Gastrocnemius medialis (tissue), 4 donors: ENCODE measurements around the gene AJAP1. TPM values are rescaled to one million over a fixed set of nuclear protein-coding genes. Genes with fewer than 3 reads are reported as not detected.

Source experiments
- ATAC-seq, 2 donors: fragments of 150-250 bp; one replicate each; pipeline ENCODE4 v1.9.1; 2016
- DNase-seq, 2 donors: peaks; one replicate each; pipeline ENCODE4 v3.0.0-alpha.2; 2019
- H3K27ac ChIP-seq, 4 donors: fragments of 200-600 bp; sonication (generic); 1 replicate in 1 of 4; 2 replicates in 3 of 4; pipeline ENCODE4 v1.5.1; 2016 to 2018; ENCODE audit warnings: mild to moderate bottlenecking in 2 of 4, moderate library complexity in 1 of 4
- H3K27me3 ChIP-seq, 3 donors: fragments of 200-600 bp; sonication (generic) in 2 of 3; 1 replicate in 1 of 3; 2 replicates in 2 of 3; pipeline versions ENCODE4 v1.5.1 to v1.6.0; 2016 to 2019; ENCODE audit warnings: mild to moderate bottlenecking in 1 of 3, moderate library complexity in 1 of 3
- H3K36me3 ChIP-seq, 2 donors: fragments of 200-600 bp; sonication (generic) in 1 of 2; one replicate each; pipeline ENCODE4 v1.5.1; 2017 to 2018
- H3K4me1 ChIP-seq, 2 donors: fragments of 200-600 bp; sonication (generic) in 1 of 2; one replicate each; pipeline ENCODE4 v1.5.1; 2016 to 2017; ENCODE audit warnings: mild to moderate bottlenecking in 2 of 2
- H3K4me3 ChIP-seq, 4 donors: fragments of 200-600 bp; sonication (generic) in 3 of 4; 1 replicate in 1 of 4; 2 replicates in 3 of 4; pipeline ENCODE4 v1.5.1; 2016 to 2019; ENCODE audit warnings: mild to moderate bottlenecking in 2 of 4
- H3K9me3 ChIP-seq, 3 donors: fragments of 200-600 bp; sonication (generic) in 2 of 3; 1 replicate in 1 of 3; 2 replicates in 2 of 3; pipeline ENCODE4 v1.5.1; 2016 to 2019
- POLR2A ChIP-seq, 2 donors: fragments of 450-650 bp; IDR thresholded peaks; one replicate each; pipeline ENCODE4 v1.6.1; 2017; ENCODE audit warnings: antibody characterized with exemption in 2 of 2, mild to moderate bottlenecking in 2 of 2, moderate library complexity in 2 of 2
- in situ Hi-C, 4 donors: fragments of 200-750 bp; cut with MboI; loops; one replicate each; pipeline versions ENCODE4 v1.15.0 to v1.8.0; 2017; ENCODE audit warnings: low sequenced_read_pairs in 4 of 4
- intact Hi-C: fragments of 100-400 bp; cut with DNase I; formaldehyde crosslinking; loops from one replicate; pipeline ENCODE4 v1.15.1; 2023; ENCODE audit warnings: low total_unique reads
- total RNA-seq, 4 donors: library from RNA; depleted of rRNA; stranded (reverse); fragments of >200 nt; gene quantifications; one replicate each; pipeline versions ENCODE4 v1.1.0 to v1.2.3, GENCODE V29; 2016
- TF ChIP-seq, protein P1 (sequence below), 5 experiments: fragments of 450-650 bp in 3 of 5; fragments of 200-600 bp in 2 of 5; sonication (generic) in 2 of 5; IDR thresholded peaks in 4 of 5; conservative IDR thresholded peaks in 1 of 5; 1 replicate in 4 of 5; 2 replicates in 1 of 5; pipeline ENCODE4 v1.5.1; 2016 to 2019; ENCODE audit warnings: antibody characterized with exemption in 5 of 5, mild to moderate bottlenecking in 3 of 5, moderate library complexity in 3 of 5

The AJAP1 gene
- total RNA-seq, 4 donors from 2014 or later = 0.03 to 0.18 (median 0.05) TPM; not detected in 1

DNA sequence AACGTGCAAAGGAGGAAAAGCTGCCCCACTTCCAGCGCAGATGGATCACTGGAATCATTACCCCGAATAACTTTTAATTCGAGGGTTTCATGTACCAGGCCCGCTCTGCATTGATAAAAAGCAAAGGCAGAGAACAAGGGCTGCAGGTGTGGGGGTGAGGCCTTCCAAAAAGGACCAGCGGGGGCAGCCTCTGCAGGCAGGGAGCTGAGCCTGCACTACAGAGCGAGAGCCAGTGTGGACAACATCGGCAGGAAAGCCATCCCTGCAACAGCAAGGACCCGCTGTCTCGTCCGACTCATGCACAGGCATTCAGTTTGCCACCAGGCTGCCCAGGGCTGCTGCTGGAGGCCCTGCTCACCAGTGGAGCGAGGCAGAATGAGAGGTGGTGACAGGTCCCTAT is 27.1 kb upstream of the AJAP1 start:
- in situ Hi-C loops = no loop called here

DNA sequence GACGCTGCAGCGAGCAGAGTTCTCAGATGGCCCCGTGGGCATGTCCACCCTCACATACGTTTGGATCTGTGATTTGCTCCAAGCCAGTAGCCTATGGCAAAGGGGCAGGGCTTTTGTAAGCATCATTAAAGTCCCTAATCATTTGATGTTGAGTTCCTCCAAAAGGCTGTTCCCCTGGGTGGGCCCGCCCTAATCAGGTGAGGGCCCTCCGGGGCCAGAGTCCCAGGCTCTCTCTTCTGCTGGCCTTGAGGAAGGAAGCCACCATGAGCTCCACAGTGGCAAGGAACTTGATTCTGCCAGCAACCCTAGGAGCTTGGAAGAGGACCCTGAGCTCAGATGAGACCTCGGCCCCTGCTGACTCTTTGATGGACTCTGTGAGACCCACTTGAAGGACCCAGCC is 25.4 kb upstream of the AJAP1 start:
- intact Hi-C loops (no loop called here), in situ Hi-C loops (no loop called here)
- H3K36me3 ChIP-seq = no peaks in the 10 kb centered on the region
- TF ChIP-seq, protein P1, sequence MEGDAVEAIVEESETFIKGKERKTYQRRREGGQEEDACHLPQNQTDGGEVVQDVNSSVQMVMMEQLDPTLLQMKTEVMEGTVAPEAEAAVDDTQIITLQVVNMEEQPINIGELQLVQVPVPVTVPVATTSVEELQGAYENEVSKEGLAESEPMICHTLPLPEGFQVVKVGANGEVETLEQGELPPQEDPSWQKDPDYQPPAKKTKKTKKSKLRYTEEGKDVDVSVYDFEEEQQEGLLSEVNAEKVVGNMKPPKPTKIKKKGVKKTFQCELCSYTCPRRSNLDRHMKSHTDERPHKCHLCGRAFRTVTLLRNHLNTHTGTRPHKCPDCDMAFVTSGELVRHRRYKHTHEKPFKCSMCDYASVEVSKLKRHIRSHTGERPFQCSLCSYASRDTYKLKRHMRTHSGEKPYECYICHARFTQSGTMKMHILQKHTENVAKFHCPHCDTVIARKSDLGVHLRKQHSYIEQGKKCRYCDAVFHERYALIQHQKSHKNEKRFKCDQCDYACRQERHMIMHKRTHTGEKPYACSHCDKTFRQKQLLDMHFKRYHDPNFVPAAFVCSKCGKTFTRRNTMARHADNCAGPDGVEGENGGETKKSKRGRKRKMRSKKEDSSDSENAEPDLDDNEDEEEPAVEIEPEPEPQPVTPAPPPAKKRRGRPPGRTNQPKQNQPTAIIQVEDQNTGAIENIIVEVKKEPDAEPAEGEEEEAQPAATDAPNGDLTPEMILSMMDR (IDR thresholded peaks at IDR 0.05 in 4 of 5, conservative IDR thresholded peaks at IDR 0.05 in 1 of 5) = no peak
- no peak for TF ChIP-seq POLR2A (IDR thresholded peaks at IDR 0.05)
- H3K4me1 ChIP-seq = no peaks in the 10 kb centered on the region
- ATAC-seq = no peak
- H3K27me3 ChIP-seq = no peaks in the 10 kb centered on the region
- no peak overlapping the region for H3K4me3 ChIP-seq
- no peak overlapping the region for H3K27ac ChIP-seq
- no peak for DNase-seq
- no peaks in the 10 kb centered on the region for H3K9me3 ChIP-seq

More for the DNA sequence above, 27.1 kb upstream of the AJAP1 start:
- TF ChIP-seq, protein P1 (IDR thresholded peaks at IDR 0.05 in 4 of 5, conservative IDR thresholded peaks at IDR 0.05 in 1 of 5) = no peak
- no peak for TF ChIP-seq POLR2A (IDR thresholded peaks at IDR 0.05)
- Histone ChIP-seq H3K27ac (no peak overlapping the region), H3K9me3 (no peaks in the 10 kb centered on the region), H3K4me3 (no peak overlapping the region), H3K27me3 (no peaks in the 10 kb centered on the region), H3K36me3 (no peaks in the 10 kb centered on the region), H3K4me1 (no peaks in the 10 kb centered on the region)
- ATAC-seq = no peak
- no peak for DNase-seq
- intact Hi-C loops = no loop called here

DNA sequence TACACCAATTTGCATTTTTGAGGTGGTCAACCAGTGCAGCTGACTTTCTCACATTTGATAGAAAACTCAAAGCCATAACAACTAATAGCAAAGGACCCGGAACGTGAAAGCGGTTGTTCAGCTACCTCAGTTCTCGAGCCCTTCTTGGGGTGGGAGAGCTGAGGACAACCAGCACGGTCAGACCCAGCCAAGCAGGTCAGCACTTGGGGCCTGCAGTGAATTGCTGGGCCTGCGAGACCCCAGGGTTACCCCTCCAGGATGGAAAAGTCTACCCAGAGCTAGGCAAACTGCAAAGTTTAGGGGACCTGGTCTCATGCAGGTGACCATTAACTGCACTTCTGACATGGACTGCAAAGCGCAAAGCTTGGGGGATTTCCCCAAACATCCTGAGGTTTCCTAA is 23.8 kb upstream of the AJAP1 start:
- in situ Hi-C loops = no loop called here
- Histone ChIP-seq H3K36me3 (no peaks in the 10 kb centered on the region), H3K27ac (no peak overlapping the region), H3K27me3 (no peaks in the 10 kb centered on the region), H3K9me3 (no peaks in the 10 kb centered on the region), H3K4me1 (no peaks in the 10 kb centered on the region), H3K4me3 (no peak overlapping the region)
- TF ChIP-seq, protein P1 (IDR thresholded peaks at IDR 0.05 in 4 of 5, conservative IDR thresholded peaks at IDR 0.05 in 1 of 5) = no peak
- TF ChIP-seq POLR2A (IDR thresholded peaks at IDR 0.05) = no peak
- intact Hi-C loops = no loop called here
- no peak for DNase-seq
- no peak for ATAC-seq

DNA sequence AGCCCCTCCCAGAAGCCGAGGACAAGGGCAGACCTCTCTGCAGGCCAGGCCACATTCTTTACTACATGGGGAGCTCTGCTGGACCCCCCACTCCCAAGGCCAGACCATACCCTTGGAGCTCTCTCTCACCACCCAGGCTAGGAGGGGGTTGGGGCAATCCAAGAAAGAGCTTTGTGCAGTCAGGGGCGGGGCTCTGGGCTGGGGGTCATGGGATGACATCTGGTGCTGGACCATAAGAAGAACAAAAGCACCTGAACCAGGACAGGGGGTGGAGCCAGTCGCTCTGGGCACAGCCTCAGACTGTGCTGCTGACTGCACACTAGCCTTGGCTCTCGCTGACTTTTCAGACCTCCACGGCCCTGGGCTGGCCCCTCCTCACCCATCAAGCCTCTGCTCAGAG is 23.1 kb upstream of the AJAP1 start:
- intact Hi-C loops (no loop called here), in situ Hi-C loops (no loop called here)
- TF ChIP-seq POLR2A (IDR thresholded peaks at IDR 0.05) = no peak
- TF ChIP-seq, protein P1 (IDR thresholded peaks at IDR 0.05 in 4 of 5, conservative IDR thresholded peaks at IDR 0.05 in 1 of 5) = no peak
- DNase-seq (no peak), ATAC-seq (no peak)
- no peak overlapping the region for H3K4me3 ChIP-seq
- no peaks in the 10 kb centered on the region for H3K9me3 ChIP-seq
- H3K4me1 ChIP-seq = no peaks in the 10 kb centered on the region
- H3K27ac ChIP-seq = no peak overlapping the region
- H3K36me3 ChIP-seq = no peaks in the 10 kb centered on the region
- no peaks in the 10 kb centered on the region for H3K27me3 ChIP-seq

DNA sequence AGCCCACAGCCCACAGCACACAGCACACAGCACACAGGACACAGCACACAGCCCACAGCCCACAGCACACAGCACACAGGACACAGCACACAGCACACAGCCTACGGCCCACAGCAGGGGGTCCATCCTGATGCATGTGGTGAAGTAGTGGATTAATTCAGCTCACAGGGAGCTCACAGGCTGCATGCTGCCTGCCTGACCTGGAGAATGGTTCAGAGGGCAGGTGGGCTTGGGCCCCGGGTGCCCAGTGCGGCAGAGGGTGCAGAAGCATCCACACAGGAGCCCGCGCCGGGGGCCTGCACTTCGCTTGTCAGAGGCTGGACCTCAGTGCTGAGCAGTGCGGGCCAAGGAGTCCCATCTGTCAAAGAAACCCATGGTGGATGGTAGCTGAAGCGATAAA is 21.1 kb upstream of the AJAP1 start:
- DNase-seq (no peak), ATAC-seq (no peak)
- in situ Hi-C loops = no loop called here
- Histone ChIP-seq H3K4me1 (no peaks in the 10 kb centered on the region), H3K36me3 (no peaks in the 10 kb centered on the region), H3K27ac (no peak overlapping the region), H3K9me3 (no peaks in the 10 kb centered on the region), H3K4me3 (no peak overlapping the region), H3K27me3 (peaks cover 0 to 3% (median 0%) of the 10 kb centered on the region in 3 donors)
- intact Hi-C loops = no loop called here
- TF ChIP-seq POLR2A (IDR thresholded peaks at IDR 0.05) = no peak
- TF ChIP-seq, protein P1 (IDR thresholded peaks at IDR 0.05 in 4 of 5, conservative IDR thresholded peaks at IDR 0.05 in 1 of 5) = no peak
